GM21515 (cell line): ENCODE data around the gene ABCC6.
"Not testable (repeated sequence)": the region's sequence is repeated elsewhere in the genome, so short reads cannot be mapped to it uniquely, and the experiment has no call there.

Source experiments
- ATAC-seq: cut with Tn5 transposase; IDR thresholded peaks from one replicate; pipeline ENCODE4 v1.9.1; 2021; ENCODE audit not compliant: unreplicated experiment

The ABCC6 gene

DNA sequence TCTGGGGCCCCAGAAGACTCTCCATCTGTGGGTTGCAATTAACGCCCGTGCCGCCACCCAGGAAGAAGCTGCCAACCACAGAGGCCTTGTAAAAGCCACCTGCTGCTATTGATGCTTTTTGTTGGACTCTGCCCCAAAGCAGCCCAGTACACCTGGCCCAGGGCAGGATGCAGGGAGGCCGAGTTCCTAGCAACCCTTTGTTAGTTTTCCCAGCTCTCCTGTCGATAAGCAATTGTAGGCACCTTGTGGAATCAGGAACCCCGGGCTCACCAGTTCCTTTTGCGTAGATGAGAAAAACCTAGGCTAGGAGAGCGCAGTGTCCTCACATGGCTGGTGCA lies 103.3 kb downstream of the ABCC6 start:
- no peak for ATAC-seq

DNA sequence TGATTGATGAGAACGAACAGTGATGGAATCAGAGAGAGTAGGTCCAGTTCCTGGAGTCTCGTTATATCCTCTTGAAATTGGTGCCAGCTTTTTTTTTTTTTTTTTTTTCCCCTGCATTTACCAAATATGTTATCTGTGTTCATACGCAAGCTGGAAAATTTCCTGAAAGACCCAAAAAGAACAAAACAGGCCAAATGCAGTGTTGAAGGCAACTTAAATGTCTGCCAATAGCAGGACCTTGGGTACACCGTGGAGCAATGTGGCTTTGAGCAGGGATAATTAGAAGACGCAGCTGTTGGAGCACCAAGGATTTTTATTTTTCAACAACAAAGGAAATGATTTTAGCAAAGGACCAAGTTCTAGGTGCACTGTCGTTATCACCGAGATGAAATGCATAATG lies 105.0 kb downstream of the ABCC6 start:
- ATAC-seq: no peak

DNA sequence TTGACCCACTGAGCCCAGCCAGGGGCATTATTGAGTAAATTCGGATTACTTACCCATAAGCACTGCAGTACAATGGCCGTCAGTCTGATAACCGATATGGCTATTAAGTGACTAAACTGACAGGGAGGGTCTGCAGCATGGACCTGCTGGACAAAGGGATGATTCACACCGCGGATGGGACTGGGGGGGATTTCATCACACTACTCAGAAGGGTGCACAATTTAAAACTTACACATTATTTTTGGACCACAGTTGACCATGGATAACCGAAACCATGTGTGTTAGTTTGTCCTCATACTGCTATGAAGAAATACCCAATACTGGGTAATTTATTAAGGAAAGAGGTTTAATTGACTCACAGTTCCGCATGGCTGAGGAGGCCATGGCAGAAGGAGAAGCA lies 106.5 kb downstream of the ABCC6 start:
- no peak for ATAC-seq

DNA sequence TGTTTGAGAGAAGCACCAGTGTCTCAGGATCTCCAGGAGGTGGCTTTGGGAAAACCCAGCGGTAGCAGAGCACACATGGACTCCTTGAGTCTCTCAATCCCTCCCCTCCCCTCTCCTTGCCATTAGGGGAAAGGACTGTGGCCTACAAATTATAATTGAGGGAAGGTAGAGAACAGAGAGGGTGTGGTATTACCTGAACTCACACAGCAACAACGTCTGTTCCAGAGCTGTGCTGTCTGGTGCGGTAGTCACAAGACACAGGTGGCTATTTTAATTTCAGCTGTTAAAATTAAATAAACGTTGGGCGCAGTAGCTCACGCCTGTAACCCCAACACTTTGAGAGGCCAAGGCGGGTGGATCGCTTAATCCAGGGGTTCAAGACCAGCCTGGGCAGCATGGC lies 110.2 kb downstream of the ABCC6 start:
- ATAC-seq: no peak

DNA sequence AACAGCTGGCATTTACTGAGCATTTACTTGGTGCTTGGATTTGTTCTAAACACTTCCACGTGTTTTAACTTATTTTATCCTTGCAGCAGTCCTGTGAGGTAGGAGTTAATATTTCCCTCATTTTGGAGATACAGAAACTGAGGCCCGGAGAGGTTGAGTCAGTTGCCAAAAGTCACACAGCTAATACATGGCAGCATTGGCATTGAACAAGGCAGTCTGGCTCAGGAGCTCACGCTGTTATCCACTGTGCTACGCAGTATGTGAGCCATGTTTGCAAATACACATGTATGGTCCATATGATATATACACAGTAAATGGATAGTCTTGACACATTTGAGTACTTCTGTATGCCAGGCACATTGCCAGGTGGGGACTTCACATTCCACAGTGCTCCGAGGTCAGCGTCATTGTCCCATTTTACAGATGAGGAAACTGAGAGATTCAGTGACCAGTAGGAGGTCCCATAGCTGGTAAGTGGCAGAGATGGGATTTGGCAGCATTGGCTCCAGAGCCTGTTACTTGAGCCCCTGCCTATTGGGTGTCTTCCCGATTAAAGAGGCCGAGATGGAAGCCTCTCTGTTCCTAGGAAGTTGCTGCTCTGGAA lies 110.7 kb downstream of the ABCC6 start:
- ATAC-seq: no peak

DNA sequence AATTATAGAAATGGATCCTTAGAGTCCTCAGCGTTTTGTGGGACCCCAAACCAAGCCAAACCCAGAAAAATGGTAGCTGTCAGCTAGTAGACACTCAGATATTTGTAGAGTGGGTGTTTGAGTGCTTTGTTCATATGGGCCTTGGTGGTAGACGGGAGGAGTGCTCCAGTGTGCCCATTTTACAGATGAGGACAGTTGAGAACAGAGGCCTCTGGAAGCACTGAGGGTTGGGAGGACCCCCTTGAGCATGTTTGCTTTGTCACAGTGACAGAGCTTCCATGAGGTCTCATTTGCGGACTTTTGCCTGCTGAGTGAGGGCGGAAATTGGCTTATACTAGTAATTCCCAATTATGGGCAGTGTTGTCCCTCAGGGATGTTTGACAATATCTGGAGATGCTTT lies 111.7 kb downstream of the ABCC6 start:
- no peak for ATAC-seq

DNA sequence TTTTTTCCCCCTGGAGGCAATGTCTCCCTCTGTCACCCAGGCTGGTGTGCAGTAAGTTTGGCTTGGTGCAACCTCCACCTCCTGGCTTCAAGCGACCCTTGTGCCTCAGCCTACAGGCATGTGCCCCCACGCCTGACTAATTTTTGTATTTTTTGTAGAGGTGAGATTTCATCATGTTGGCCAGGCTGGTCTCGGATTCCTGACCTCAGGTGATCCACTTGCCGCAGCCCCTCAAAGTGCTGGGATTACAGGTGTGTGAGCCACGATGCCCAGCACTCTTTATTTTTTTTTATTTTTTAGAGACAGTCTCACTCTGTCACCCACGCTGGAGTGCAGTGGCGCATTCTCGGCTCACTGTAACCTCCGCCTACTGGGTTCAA lies 113.2 kb downstream of the ABCC6 start:
- no peak for ATAC-seq

DNA sequence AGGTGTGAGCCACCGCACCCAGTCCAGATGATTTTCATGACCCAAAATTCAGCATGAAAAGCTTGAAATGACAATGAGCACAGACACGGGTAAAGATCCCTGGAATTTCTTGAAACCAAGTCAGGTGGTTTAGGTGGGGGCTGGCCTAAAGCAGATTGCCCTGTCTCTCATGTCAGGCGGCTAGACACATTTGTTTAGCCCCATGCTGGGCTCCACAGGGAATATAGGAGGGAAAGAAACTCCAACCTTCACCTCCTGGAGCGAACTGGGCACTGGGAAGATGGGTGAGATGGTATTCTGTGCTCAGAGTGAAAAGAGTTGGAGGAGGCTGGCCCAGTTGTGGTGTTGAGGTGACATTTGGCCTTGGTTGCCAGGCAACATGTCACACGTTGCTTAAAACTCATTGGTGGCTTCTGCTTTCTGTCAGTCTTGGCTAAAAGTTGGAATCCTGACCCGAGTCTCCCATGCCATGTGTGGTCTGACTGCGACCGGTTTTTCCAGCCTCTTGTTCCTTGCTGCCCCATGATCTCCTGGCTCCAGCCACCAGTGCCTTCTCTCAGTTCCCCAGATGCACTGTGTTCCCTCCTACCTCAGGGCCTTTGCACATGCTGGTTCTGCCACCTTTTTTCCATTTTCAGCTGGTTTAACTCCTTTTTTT lies 113.7 kb downstream of the ABCC6 start:
- no peak for ATAC-seq

DNA sequence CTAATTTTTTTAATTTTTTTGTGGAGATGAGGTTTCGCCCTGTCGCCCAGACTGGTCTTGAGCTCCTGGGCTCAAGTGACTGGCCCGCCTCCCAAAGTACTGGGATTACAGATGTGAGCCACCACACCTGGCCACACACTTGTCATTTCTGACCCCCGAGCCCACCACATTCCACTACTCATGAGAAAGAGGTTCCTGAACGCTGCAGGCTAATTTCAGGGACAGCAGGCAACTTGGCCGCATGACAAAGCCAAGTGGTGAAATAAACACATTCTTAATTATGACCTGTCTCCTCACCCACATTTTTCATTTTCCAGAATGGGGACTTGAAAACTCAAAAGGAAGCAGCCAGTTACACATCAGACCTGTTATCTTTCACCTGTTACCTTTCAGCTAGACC lies 114.5 kb downstream of the ABCC6 start:
- ATAC-seq: no peak

DNA sequence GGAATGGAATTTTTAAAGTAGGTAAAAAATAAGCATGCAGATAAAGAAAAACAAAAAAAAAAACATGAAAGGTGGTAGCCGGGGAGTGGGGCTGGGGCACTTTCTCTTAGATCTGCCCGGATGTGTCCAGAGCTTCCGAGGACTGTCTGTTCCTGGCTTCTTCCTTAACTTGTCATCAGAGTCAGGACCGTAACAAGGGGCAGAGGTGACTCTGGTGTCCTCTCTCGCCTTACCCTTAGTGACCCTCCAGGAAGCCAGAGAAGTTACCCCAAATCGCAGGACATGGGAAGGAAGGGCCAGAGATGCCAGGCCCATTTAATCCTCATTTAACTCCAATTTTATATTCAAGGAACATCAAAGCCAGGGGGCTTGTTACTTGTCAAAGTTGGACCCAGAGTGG lies 115.5 kb downstream of the ABCC6 start:
- no peak for ATAC-seq

DNA sequence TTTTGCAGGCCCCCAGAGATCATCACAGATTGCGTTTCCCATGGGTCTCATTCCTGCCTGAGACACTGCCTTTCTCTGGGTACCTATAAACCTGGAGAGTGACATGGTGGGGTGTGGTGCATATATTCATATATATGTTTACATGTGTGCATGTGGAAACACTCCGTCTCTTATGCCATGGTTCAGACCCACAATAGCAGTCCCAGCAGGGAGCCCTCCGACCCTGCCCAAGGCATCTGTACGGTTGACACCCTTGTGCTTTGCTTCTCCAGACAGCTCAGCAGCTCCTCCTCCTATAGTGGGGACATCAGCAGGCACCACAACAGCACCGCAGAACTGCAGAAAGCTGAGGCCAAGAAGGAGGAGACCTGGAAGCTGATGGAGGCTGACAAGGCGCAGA lies 116.8 kb downstream of the ABCC6 start:
- ATAC-seq: no peak

DNA sequence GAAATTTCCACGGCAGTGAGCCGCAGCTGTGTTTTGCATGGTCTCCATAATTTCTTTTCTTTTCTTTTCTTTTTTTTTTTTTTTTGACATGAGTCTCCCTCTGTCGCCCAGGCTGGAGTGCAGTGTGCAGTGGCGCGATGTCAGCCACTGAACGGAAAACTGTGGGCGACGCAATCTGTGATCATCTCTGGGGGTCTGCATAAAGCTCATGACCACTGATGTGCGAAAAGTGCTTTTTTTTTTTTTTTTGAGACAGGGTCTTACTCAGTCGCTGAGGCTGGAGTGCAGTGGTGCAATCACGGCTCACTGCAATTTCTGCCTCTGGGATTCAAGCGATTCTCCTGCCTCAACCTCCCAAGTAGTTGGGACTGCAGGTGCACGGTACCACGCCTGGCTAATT lies 117.6 kb downstream of the ABCC6 start:
- ATAC-seq: no peak

DNA sequence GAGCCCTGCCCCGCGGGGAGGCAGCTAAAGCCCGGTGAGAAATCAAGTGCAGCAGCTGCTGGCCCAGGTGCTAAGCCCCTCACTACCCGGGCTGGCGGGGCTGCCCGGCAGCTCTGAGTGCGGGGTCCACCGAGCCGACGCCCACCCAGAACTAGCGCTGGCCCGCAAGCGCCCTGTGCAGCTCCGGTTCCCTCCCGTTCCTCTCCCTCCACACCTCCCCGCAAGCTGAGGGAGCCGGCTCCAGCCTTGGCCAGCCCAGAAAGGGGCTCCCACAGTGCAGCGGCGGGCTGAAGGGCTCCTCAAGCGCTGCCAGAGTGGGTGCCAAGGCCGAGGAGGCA lies 118.5 kb downstream of the ABCC6 start:
- ATAC-seq: not testable (repeated sequence)

DNA sequence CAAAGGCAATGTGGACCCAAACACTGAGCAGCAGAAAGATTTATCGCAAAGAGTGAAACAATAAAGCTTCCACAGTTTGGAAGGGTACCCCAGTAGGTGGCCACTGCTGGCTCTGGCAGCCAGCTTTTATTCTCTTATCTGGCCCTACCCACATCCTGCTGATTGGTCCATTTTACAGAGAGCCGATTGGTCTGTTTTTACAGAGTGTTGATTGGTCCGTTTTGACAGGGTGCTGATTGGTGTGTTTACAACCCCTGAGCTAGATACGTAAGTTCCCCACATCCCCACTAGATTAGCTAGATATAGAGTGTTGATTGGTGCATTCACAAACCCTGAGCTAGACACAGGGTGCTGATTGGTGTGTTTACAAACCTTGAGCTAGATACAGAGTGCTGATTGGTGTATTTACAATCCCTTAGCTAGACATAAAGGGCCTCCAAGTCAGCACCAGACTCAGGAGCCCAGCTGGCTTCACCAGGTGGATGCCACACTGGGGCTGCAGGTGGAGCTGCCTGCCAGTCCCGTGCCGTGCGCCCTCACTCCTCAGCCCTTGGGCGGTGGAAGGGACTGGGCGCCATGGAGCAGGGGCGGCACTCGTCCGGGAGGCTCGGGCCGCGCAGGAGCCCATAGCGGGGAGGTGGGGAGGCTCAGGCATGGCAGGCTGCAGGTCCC lies 119.0 kb downstream of the ABCC6 start:
- ATAC-seq: not testable (repeated sequence)

DNA sequence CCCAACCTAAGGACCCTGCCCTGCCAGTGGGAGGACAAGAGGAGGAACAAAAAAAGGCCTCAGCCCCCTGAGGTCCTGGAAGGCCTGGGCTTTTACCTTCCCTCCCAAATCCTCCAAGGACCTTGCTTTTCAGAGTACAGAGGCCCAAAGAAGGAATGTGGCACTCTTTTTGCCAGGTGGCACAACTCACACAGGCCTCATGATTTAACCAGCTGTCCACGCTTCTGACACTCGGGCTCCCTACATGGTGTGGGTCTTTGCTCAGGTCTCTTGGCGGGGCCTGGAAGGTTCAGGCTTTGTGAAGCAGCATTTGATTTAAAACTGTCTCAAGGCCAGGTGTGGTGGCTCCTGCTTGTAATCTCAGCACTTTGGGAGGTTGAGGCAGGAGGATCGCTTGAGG lies 120.6 kb downstream of the ABCC6 start:
- no peak for ATAC-seq

DNA sequence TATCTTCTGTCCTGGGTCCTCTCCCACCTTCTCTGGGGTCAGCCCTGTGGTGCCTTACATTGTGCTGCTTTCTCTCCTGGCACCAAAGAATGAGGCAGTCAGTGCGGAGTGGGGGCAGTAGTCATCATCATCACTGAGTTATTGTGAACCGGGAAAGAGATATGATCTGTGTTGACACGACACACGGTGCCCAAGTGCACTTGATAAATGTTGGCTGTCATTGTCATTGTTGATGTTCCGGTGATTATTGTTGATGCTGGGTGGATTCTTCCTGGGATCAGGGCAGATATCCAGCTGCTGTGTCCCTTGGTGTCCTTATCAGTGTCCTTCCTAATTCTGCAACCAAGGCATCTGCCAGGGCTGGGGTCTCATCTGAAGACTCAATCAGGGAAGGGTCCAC lies 121.7 kb downstream of the ABCC6 start:
- ATAC-seq: no peak

DNA sequence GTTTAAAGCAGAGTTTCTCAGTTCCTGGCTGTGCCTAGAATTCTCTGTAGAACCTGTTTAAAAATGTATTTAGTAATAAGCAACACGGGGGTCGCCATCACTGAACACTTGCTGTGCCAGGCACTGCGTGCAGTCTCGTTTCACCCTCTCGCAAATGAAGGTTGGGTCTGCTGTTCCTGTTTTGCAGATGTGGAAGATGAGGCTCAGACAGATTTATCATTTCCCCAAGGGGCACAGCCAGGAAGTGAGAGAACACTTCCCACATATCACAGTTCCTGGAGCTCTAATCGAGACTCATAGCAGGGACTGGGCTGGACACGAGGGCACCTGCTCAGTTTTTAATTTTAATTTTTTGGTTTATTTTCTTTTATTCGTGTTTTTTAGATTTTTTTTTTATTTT lies 122.7 kb downstream of the ABCC6 start:
- no peak for ATAC-seq

DNA sequence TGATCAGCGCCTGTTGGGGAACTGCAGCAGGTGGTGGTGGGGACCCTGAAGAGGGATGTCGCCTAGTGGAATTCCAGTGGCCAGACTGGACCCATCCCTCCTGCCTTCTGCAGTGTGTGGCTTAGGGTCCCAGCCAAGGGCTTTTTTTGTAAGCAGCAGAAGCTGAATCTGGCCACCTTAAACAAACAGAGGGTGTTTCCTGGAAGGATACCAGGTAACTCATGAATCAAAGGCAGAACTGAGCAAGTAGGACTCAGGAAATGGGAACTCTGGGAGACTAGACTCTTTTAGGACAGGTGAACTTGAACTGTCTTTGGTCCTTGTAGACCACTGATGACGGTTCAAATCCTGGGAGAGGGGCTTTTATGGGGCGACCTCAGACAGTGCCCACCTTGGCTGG lies 124.0 kb downstream of the ABCC6 start:
- no peak for ATAC-seq
